Aorta (tissue), 5 donors: Measurements from ENCODE around the gene HNRNPM. TPM values are rescaled to one million over a fixed set of nuclear protein-coding genes. Genes with fewer than 3 reads are reported as not detected.
"Not testable (repeated sequence)": the region's sequence is repeated elsewhere in the genome, so short reads cannot be mapped to it uniquely, and the experiment has no call there.

Experiments used
- ATAC-seq: fragments of 200-7000 bp; cut with Tn5 transposase; one replicate; pipeline ENCODE4 v1.9.1; 2022; ENCODE audit warnings: moderate library complexity; ENCODE audit not compliant: low FRiP score
- DNase-seq, 2 donors: peaks; one replicate each; pipeline ENCODE4 v3.0.0-alpha.2; 2020
- H3K27ac ChIP-seq, 2 donors: one replicate each; pipeline ENCODE4 v1.5.1; 2013; ENCODE audit warnings: low read length in 2 of 2, mild to moderate bottlenecking in 2 of 2, moderate library complexity in 2 of 2, control low read depth in 1 of 2, inconsistent platforms in 1 of 2, low read depth in 1 of 2
- H3K27me3 ChIP-seq, 2 donors: one replicate each; pipeline ENCODE4 v1.6.1; 2013; ENCODE audit warnings: control low read depth in 1 of 2, low read length in 1 of 2, mild to moderate bottlenecking in 1 of 2, moderate library complexity in 1 of 2; ENCODE audit not compliant: insufficient read depth in 2 of 2, control insufficient read depth in 1 of 2
- H3K36me3 ChIP-seq, 2 donors: one replicate each; pipeline ENCODE4 v1.6.1; 2013; ENCODE audit warnings: control low read depth in 1 of 2, low read length in 1 of 2, mild to moderate bottlenecking in 1 of 2; ENCODE audit not compliant: insufficient read depth in 2 of 2, control insufficient read depth in 1 of 2
- H3K4me1 ChIP-seq, 2 donors: one replicate each; pipeline ENCODE4 v1.6.1; 2013; ENCODE audit warnings: low read length in 2 of 2, control low read depth in 1 of 2, mild to moderate bottlenecking in 1 of 2, moderate library complexity in 1 of 2; ENCODE audit not compliant: insufficient read depth in 2 of 2, control insufficient read depth in 1 of 2
- H3K4me3 ChIP-seq, 2 donors: one replicate each; pipeline ENCODE4 v1.5.1; 2013; ENCODE audit warnings: low read length in 2 of 2, control low read depth in 1 of 2, mild to moderate bottlenecking in 1 of 2
- H3K9me3 ChIP-seq: one replicate; pipeline ENCODE4 v1.6.1; 2013; ENCODE audit warnings: mild to moderate bottlenecking, low read length; ENCODE audit not compliant: control insufficient read depth
- WGBS, 2 donors: extraction: QIAGEN DNeasy Blood & Tissue Kit; methylation state at CpG; one replicate each; pipeline ENCODE4 v1.1.7; 2013; 5-methylcytosine and 5-hydroxymethylcytosine counted together
- intact Hi-C, 2 donors: fragments of 100-400 bp; cut with DNase I; formaldehyde crosslinking; loops; one replicate each; pipeline versions ENCODE4 v1.14.2 to v1.15.0; 2022
- polyA plus RNA-seq, 2 donors: library from polyadenylated mRNA; stranded (reverse); fragments of 200-250 nt; gene quantifications; one replicate each; pipeline ENCODE4 v1.2.3, GENCODE V29; 2013
- total RNA-seq, 2 donors: library from RNA; stranded (reverse); fragmentation: NEBNext Ultra II Directional; extraction: Animal tissue kit (Norgen Biotek cat#: 25700); gene quantifications; one replicate each; pipeline ENCODE4 v1.2.1, GENCODE V29; 2021
- donor health status: healthy with polysubstance abuse.
- donor health status: Bipolar disorder and iron deficiency.
- donor health status: DM: no; HTN: no; CAD: no.
- donor health status: DM: no; HTN: no; CAD: no.
- donor health status: DM: yes; HTN: yes; CAD: no.

The HNRNPM gene
- total and polyA plus RNA-seq, 4 donors, result 106 to 148 (median 123) TPM

- DNase-seq, result no peak
- Histone ChIP-seq H3K36me3 (peaks cover 0 to 11% of the 10 kb centered on the region in 2 donors), H3K27ac (no peak overlapping the region), H3K27me3 (no peaks in the 10 kb centered on the region), H3K9me3 (no peaks in the 10 kb centered on the region), H3K4me1 (no peaks in the 10 kb centered on the region), H3K4me3 (no peak overlapping the region)
- intact Hi-C loops, result loop anchor here in 1 of 2 donors (10.0 kb wide), 1 partner anchor 137 kb away; no protein-coding TSS in a partner anchor
- 94 to 95% methylated on average over 21 of the region's 21 CpGs for WGBS, 2 donors
- no peak for ATAC-seq
These were observed 42.8 kb upstream of the HNRNPM start for GRCh38 chr19:8401981-8402411.

- ATAC-seq (peak; percentile 24), DNase-seq (no peak)
- H3K27ac ChIP-seq, result no peak overlapping the region
- no peaks in the 10 kb centered on the region for H3K27me3 ChIP-seq
- intact Hi-C loops, result loop anchor here in 1 of 2 donors (10.0 kb wide), 1 partner anchor 138 kb away; no protein-coding TSS in a partner anchor
- no peaks in the 10 kb centered on the region for H3K4me1 ChIP-seq
- H3K4me3 ChIP-seq, result no peak overlapping the region
- peaks cover 0 to 11% of the 10 kb centered on the region in 2 donors for H3K36me3 ChIP-seq
- H3K9me3 ChIP-seq, result no peaks in the 10 kb centered on the region
- WGBS, 2 donors, result 88 to 92% methylated on average over 44 of the region's 44 CpGs
These were observed 41.5 kb upstream of the HNRNPM start for GRCh38 chr19:8403098-8403819.

- 87 to 90% methylated on average over 14 to 24 of the region's 24 CpGs for WGBS, 2 donors
- H3K4me1 ChIP-seq, result no peaks in the 10 kb centered on the region
- H3K36me3 ChIP-seq, result peaks cover 0 to 11% of the 10 kb centered on the region in 2 donors
- H3K9me3 ChIP-seq, result no peaks in the 10 kb centered on the region
- intact Hi-C loops, result loop anchor here in 1 of 2 donors (10.0 kb wide), 1 partner anchor 139 kb away; no protein-coding TSS in a partner anchor
- no peak overlapping the region for H3K27ac ChIP-seq
- no peak overlapping the region for H3K4me3 ChIP-seq
- DNase-seq, result no peak
- H3K27me3 ChIP-seq, result no peaks in the 10 kb centered on the region
- ATAC-seq, result no peak
These were observed 41.0 kb upstream of the HNRNPM start for GRCh38 chr19:8403820-8404109.

DNA sequence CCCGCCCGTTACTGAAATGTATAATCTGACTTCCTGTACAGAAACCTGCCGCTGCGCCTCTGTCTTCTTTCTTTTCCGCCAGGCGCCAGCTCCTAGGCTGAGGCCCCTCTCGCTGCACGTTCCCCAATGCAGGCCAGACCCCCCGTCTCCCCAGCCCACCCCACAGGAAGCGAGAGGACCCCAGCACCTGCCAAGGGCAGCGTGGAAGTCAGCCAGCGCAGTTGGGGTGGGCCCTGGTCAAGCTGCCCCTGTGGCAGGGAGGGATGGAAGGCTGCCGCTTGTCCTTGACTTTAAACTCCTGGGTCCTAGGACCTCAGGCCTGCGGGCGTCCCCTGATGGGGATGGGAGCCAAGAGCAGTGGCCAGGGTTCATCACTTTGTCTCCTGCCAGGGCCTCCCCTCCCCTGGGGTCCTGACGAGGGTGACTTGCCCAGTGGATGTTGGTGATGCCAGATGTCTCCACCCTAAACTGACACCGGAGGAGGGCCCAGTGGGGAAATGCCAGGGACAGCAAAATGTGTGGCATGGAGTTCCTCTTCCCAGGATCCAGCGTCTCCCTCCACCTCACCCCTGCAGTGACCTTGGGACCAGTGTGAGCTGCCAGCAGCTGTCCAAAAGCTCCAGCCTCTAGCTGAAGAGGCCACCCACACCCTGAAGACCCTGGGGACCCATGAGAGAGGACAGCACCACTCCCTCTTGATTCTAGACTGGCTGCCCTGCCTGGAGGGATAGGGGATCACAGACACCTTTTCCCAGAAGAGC, 40.2 kb upstream of the HNRNPM start:
- ATAC-seq (no peak), DNase-seq (no peak)
- Histone ChIP-seq H3K4me1 (no peaks in the 10 kb centered on the region), H3K4me3 (no peak overlapping the region), H3K9me3 (no peaks in the 10 kb centered on the region), H3K27ac (no peak overlapping the region), H3K36me3 (peaks cover 0 to 11% of the 10 kb centered on the region in 2 donors), H3K27me3 (no peaks in the 10 kb centered on the region)
- intact Hi-C loops, result loop anchor here in 1 of 2 donors (10.0 kb wide), 1 partner anchor 140 kb away; no protein-coding TSS in a partner anchor
- 87 to 88% methylated on average over 18 of the region's 18 CpGs for WGBS, 2 donors

DNA sequence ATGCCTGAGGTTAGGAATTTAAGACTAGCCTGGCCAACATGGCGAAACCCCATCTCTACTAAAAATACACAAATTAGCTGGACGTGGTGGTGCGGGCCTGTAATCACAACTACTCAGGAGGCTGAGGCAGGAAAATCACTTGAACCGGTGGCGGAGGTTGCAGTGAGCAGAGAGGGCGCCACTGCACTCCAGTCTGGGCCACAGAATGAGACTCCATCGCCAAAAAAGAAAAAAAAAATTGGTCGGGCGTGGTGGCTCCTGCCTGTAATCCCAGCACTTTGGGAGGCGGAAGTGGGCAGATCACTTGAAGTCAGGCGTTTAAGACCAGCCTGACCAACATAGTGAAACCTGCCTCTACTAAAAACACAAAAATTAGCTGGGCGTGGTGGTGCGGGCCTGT, 34.1 kb upstream of the HNRNPM start:
- not testable (repeated sequence) for H3K27me3 ChIP-seq, H3K36me3 ChIP-seq, H3K4me1 ChIP-seq, ATAC-seq, H3K9me3 ChIP-seq, DNase-seq, H3K27ac ChIP-seq, H3K4me3 ChIP-seq
- intact Hi-C loops, result loop anchor here (5.0 kb wide), 2 partner anchors 37 to 97 kb away; no protein-coding TSS in a partner anchor
- WGBS, 2 donors, result 86 to 89% methylated on average over 13 of the region's 13 CpGs

DNA sequence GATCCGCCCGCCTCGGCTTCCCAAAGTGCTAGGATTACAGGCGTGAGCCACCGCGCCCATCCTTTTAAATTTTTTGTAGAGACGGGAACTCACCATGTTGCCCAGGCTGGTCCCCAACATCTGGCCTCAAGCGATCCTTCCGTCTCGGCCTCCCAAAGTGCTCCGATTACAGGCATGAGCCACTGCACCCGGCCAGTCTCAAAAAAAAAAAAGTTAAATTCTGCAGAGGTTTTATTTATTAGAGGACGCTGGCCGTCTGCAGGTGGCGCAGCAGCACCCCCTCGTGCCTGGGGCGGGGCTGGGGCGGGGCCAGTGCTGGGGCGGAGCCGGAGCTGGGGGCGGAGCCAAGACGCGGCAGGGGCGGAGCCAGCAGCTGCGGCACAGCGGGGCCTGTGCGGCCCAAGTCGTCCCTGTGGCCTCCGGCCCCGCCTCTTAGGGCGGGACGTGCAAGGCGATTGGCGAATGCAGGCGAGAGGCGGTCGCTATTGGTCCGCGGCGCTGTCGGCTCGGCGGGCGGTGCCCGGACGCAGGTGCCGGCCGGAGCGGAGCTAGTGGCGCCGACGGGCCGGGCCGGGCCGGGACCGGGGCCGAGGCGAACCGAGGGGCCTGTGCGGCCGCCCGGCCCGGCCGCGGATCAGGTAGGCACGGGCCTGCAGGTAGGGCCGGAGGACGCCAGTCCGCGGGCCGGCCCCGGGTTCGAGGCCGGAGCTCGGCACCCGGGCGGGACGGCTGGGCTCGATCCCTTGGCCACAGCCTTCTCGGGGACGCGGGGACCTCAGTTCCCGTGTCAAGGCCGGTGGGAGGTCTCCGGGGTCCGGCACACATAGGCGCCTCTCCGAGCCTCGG, 31.8 kb upstream of the HNRNPM start, which contains the start of gene MARCHF2:
TSS of gene MARCHF2 (plus strand) at position 523 of the 846 bp plus-strand sequence. CDS start 8,536 bp downstream, outside the sequence.
- peak within 1 kb of the TSS; percentile 85 to 90 for H3K4me3 ChIP-seq
- DNase-seq, result peak; percentile 98
- intact Hi-C loops, result loop anchor here (5.0 kb wide), 2 partner anchors 34 to 94 kb away; no protein-coding TSS in a partner anchor
- 4 to 5% methylated on average over 73 to 89 of the region's 89 CpGs for WGBS, 2 donors
- no peaks in the 10 kb centered on the region for H3K36me3 ChIP-seq
- H3K27ac ChIP-seq, result peak within 1 kb of the TSS in 1 of 2 donors; percentile 42
- ATAC-seq, result peak; percentile 100
- no peaks in the 10 kb centered on the region for H3K4me1 ChIP-seq
- no peaks in the 10 kb centered on the region for H3K9me3 ChIP-seq
- no peaks in the 10 kb centered on the region for H3K27me3 ChIP-seq

- Histone ChIP-seq H3K27me3 (no peaks in the 10 kb centered on the region), H3K9me3 (no peaks in the 10 kb centered on the region), H3K27ac (no peak overlapping the region), H3K36me3 (no peaks in the 10 kb centered on the region), H3K4me3 (peak overlapping the region; percentile 85 to 90), H3K4me1 (no peaks in the 10 kb centered on the region)
- DNase-seq (no peak), ATAC-seq (no peak)
- 4 to 13% methylated on average over 3 of the region's 3 CpGs for WGBS, 2 donors
- intact Hi-C loops, result loop anchor here (5.0 kb wide), 2 partner anchors 34 to 94 kb away; no protein-coding TSS in a partner anchor
These were observed 31.2 kb upstream of the HNRNPM start for GRCh38 chr19:8413629-8413995.

DNA sequence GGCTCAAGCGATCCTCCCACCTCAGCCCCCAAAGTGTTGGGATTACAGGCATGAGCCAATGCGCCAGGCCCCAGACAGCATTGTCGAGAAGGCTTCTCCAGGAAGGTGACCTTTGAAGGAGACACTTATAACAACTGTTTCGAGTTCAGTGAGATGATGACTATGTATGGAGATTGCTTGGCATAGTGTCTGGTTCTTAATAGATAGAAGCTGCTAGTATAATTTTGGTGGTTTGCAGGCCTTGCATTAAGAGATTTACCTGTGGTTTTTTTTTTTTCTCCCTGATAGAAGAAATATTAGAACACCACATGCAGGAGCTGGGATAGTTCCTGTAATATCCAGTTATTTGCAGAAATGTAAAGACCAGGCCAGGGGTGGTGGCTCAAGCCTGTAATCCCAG, 28.0 kb upstream of the HNRNPM start:
- Histone ChIP-seq H3K36me3 (no peaks in the 10 kb centered on the region), H3K27me3 (no peaks in the 10 kb centered on the region), H3K4me3 (no peak overlapping the region), H3K9me3 (no peaks in the 10 kb centered on the region), H3K27ac (no peak overlapping the region), H3K4me1 (no peaks in the 10 kb centered on the region)
- ATAC-seq (no peak), DNase-seq (no peak)
- 69 to 81% methylated on average over 4 of the region's 4 CpGs for WGBS, 2 donors
- intact Hi-C loops, result no loop called here
